A549 (cell line): ENCODE measurements around the gene PSMB10. TPM values are rescaled to one million over a fixed set of nuclear protein-coding genes. Genes with fewer than 3 reads are reported as not detected.

Experiments
- ATAC-seq, 2 experiments: fragments of 200-7000 bp in 1 of 2; fragments of >200 bp in 1 of 2; cut with Nextera tagmentation in 1 of 2; cut with Tn5 transposase in 1 of 2; 3 replicates each; pipeline versions ENCODE4 v1.8.0 to v1.9.1; 2018 to 2020; ENCODE audit warnings: mild to moderate bottlenecking in 1 of 2, moderate library complexity in 1 of 2
- CTCF ChIA-PET: fragments of 300-600 bp; sonication (Branson Sonifier 250); formaldehyde crosslinking; extraction: SDS; loops from one replicate; lab custom pipeline; 2021; ENCODE audit warnings: antibody characterized with exemption, inconsistent platforms; lab: Yijun Ruan, JAX
- POLR2A ChIA-PET: fragments of 350-600 bp; formaldehyde crosslinking; extraction: SDS; loops from one replicate; lab custom pipeline; 2021; ENCODE audit warnings: antibody characterized with exemption, inconsistent platforms; lab: Yijun Ruan, JAX
- DNase-seq, 2 experiments: peaks; one replicate each; pipeline versions ENCODE4 v3.0.0 to v3.0.0-alpha.2; 2011 to 2016; ENCODE audit warnings: low read depth in 1 of 2, low spot score in 1 of 2
- FAIRE-seq: peaks from 2 replicates; lab custom pipeline; 2011; peaks lifted over from hg19 to GRCh38; lab: Jason Lieb, UNC
- H3K27ac ChIP-seq, 2 experiments: fragments of >200 bp; sonication (Bioruptor Twin); formaldehyde crosslinking; 3 replicates each; pipeline ENCODE4 v1.5.1; 2016 to 2017
- H3K4me1 ChIP-seq: fragments of >200 bp; sonication (Bioruptor Twin); formaldehyde crosslinking; 3 replicates; pipeline ENCODE4 v1.6.1; 2016
- H3K4me2 ChIP-seq: fragments of >200 bp; sonication (Bioruptor Twin); formaldehyde crosslinking; 3 replicates; pipeline ENCODE4 v1.6.1; 2016
- H3K4me3 ChIP-seq: fragments of >200 bp; sonication (Bioruptor Twin); formaldehyde crosslinking; 3 replicates; pipeline ENCODE4 v1.5.1; 2016
- H3K9me3 ChIP-seq: fragments of >200 bp; sonication (Bioruptor Twin); formaldehyde crosslinking; 3 replicates; pipeline ENCODE4 v1.6.1; 2016
- ATOH8 ChIP-seq: fragments of 250-450 bp; sonication (Bioruptor Pico); IDR thresholded peaks from 2 replicates; pipeline ENCODE4 v1.5.0; 2020; ENCODE audit warnings: low read depth, mild to moderate bottlenecking, moderate library complexity
- CBX8 ChIP-seq: fragments of 200-600 bp; sonication (generic); IDR thresholded peaks from 2 replicates; pipeline ENCODE4 v1.6.1; 2016
- CEBPB ChIP-seq, 2 experiments: fragments of >200 bp in 1 of 2; sonication (Bioruptor Twin) in 1 of 2; formaldehyde crosslinking in 1 of 2; IDR thresholded peaks; 2 replicates each; pipeline ENCODE4 v1.6.1; 2012 to 2016
- CHD2 ChIP-seq: fragments of 150-350 bp; IDR thresholded peaks from 2 replicates; pipeline ENCODE4 v1.6.1; 2014; ENCODE audit warnings: low read length; ENCODE audit not compliant: partially characterized antibody
- CHD4 ChIP-seq: fragments of 200-600 bp; sonication (generic); IDR thresholded peaks from 2 replicates; pipeline ENCODE4 v1.6.1; 2016; ENCODE audit warnings: antibody characterized with exemption, mild to moderate bottlenecking, borderline replicate concordance
- CTCF ChIP-seq: fragments of >200 bp; sonication (Bioruptor Twin); formaldehyde crosslinking; IDR thresholded peaks from 3 replicates; pipeline ENCODE4 v1.5.1; 2016
- EHF ChIP-seq: fragments of 250-450 bp; sonication (Bioruptor Pico); IDR thresholded peaks from 2 replicates; pipeline ENCODE4 v1.5.0; 2020; ENCODE audit warnings: mild to moderate bottlenecking
- HEYL ChIP-seq: fragments of 250-450 bp; sonication (Bioruptor Pico); IDR thresholded peaks from 2 replicates; pipeline ENCODE4 v1.8.0; 2021; ENCODE audit warnings: mild to moderate bottlenecking, moderate library complexity
- HOXB13 ChIP-seq: fragments of 250-450 bp; sonication (Bioruptor Pico); IDR thresholded peaks from 2 replicates; pipeline ENCODE4 v1.5.0; 2020; ENCODE audit warnings: low read depth, mild to moderate bottlenecking, moderate library complexity
- JUN ChIP-seq, 2 experiments: fragments of >200 bp; sonication (Bioruptor Twin); formaldehyde crosslinking; IDR thresholded peaks; 2 replicates in 1 of 2; 3 replicates in 1 of 2; pipeline ENCODE4 v1.6.1; 2016 to 2017
- JUNB ChIP-seq: fragments of >200 bp; sonication (Bioruptor Twin); formaldehyde crosslinking; IDR thresholded peaks from 2 replicates; pipeline ENCODE4 v1.6.1; 2016
- MAFK ChIP-seq: fragments of 450-650 bp; IDR thresholded peaks from 2 replicates; pipeline ENCODE4 v1.6.1; 2014; ENCODE audit not compliant: partially characterized antibody
- MYC ChIP-seq: IDR thresholded peaks from 2 replicates; pipeline ENCODE4 v1.6.1; 2012; ENCODE audit warnings: mild to moderate bottlenecking, inconsistent platforms, low read length, improper control_type of control experiment, borderline replicate concordance
- NFE2L2 ChIP-seq: fragments of 150-350 bp; conservative IDR thresholded peaks from 2 replicates; pipeline ENCODE4 v1.6.1; 2014; ENCODE audit warnings: low read length
- POLR2AphosphoS2 ChIP-seq: conservative IDR thresholded peaks from 2 replicates; pipeline ENCODE4 v1.6.1; 2012; ENCODE audit warnings: low read length, improper control_type of control experiment, inconsistent platforms
- RFX5 ChIP-seq: fragments of 450-650 bp; IDR thresholded peaks from 2 replicates; pipeline ENCODE4 v1.7.1; 2014; ENCODE audit warnings: antibody characterized with exemption, mild to moderate bottlenecking, moderate library complexity
- TFCP2L1 ChIP-seq: fragments of 250-450 bp; sonication (Bioruptor Pico); IDR thresholded peaks from 2 replicates; pipeline ENCODE4 v1.5.0; 2021; ENCODE audit warnings: mild to moderate bottlenecking
- ZFP36 ChIP-seq: fragments of 450-650 bp; IDR thresholded peaks from 2 replicates; pipeline ENCODE4 v1.6.1; 2014; ENCODE audit warnings: borderline replicate concordance; ENCODE audit not compliant: partially characterized antibody
- ZNF302 ChIP-seq: fragments of 250-450 bp; sonication (Bioruptor Pico); IDR thresholded peaks from 2 replicates; pipeline ENCODE4 v1.9.0; 2021; ENCODE audit warnings: inconsistent platforms, mild to moderate bottlenecking, moderate library complexity
- WGBS: methylation state at CpG from one replicate; pipeline ENCODE4 v1.1.6; 2017; ENCODE audit errors: missing lambda C conversion rate; 5-methylcytosine and 5-hydroxymethylcytosine counted together
- polyA plus RNA-seq, 4 experiments: library from polyadenylated mRNA; depleted of rRNA in 3 of 4; stranded (reverse); fragments of >200 nt; fragmentation: RNase III in 1 of 4; extraction: RNeasy Plus Mini Kit Qiagen cat#74134 plus additional on column Dnase treatment in 1 of 4; gene quantifications; 2 replicates in 3 of 4; 3 replicates in 1 of 4; pipeline ENCODE4 v1.2.3, GENCODE V29; 2011 to 2017

The PSMB10 gene
- polyA plus RNA-seq, 2 of the 4 experiments (the other 2 are of a cell fraction), result 11.3 to 52.4 TPM

GRCh38 chr16:67886387-67886786 lies 50.3 kb downstream of the PSMB10 start:
- no peak for DNase-seq
- no peak for TF ChIP-seq NFE2L2
- no peak for TF ChIP-seq EHF (CRISPR knock-in tag)
- no peak for TF ChIP-seq JUNB
- no peak for TF ChIP-seq CHD2
- no peak for TF ChIP-seq POLR2AphosphoS2
- no peak for TF ChIP-seq JUN (IDR thresholded peaks at IDR 0.05)
- no peak for TF ChIP-seq ZFP36
- Histone ChIP-seq H3K9me3 (no peaks in the 10 kb centered on the region), H3K4me1 (peaks cover 9% of the 10 kb centered on the region; the same call in 1 of the 3 replicates), H3K4me2 (no peak overlapping the region), H3K27ac (no peak overlapping the region), H3K4me3 (no peak overlapping the region)
- WGBS, result 95% methylated on average over 5 of the region's 5 CpGs
- CTCF ChIA-PET, result interaction anchor here (0.8 to 17.4 kb wide), 11 partner anchors 12 to 366 kb away, joined by 3 to 370 read pairs (median 4); partner anchors contain the start of genes CTRL, EDC4 and PSMB10
- FAIRE-seq, result no peak
- POLR2A ChIA-PET, result no interaction called here
- ATAC-seq, result no peak

GRCh38 chr16:67885976-67886375 lies 50.7 kb downstream of the PSMB10 start:
- Histone ChIP-seq H3K9me3 (no peaks in the 10 kb centered on the region), H3K4me2 (no peak overlapping the region), H3K4me3 (no peak overlapping the region), H3K27ac (no peak overlapping the region), H3K4me1 (peaks cover 9% of the 10 kb centered on the region; the same call in 1 of the 3 replicates)
- 95% methylated on average over 19 of the region's 19 CpGs for WGBS
- CTCF ChIA-PET, result interaction anchor here (0.8 to 17.4 kb wide), 11 partner anchors 11 to 365 kb away, joined by 3 to 370 read pairs (median 4); partner anchors contain the start of genes CTRL, EDC4 and PSMB10
- DNase-seq (no peak), ATAC-seq (no peak), FAIRE-seq (no peak)
- POLR2A ChIA-PET, result no interaction called here
- TF ChIP-seq CHD4, result no peak
- TF ChIP-seq TFCP2L1 (CRISPR knock-in tag), result no peak
- no peak for TF ChIP-seq HOXB13
- no peak for TF ChIP-seq RFX5
- no peak for TF ChIP-seq CBX8

- DNase-seq (no peak), FAIRE-seq (no peak), ATAC-seq (no peak)
- H3K27ac ChIP-seq, result peak overlapping the region in 1 of 2 experiments; percentile 58; a peak in 4 of 6 replicates
- ChIA-PET POLR2A (no interaction called here), CTCF (interaction anchor here (0.9 to 17.4 kb wide), 10 partner anchors 11 to 365 kb away, joined by 3 to 370 read pairs (median 4); partner anchors contain the start of genes CTRL, EDC4 and PSMB10)
- H3K4me2 ChIP-seq, result no peak overlapping the region
- WGBS, result 94% methylated on average over 10 of the region's 12 CpGs
- TF ChIP-seq ATOH8 (CRISPR knock-in tag), result no peak
- no peak for TF ChIP-seq HEYL (CRISPR knock-in tag)
- no peak for TF ChIP-seq CEBPB (IDR thresholded peaks at IDR 0.05)
- TF ChIP-seq MYC, result no peak
- no peak for TF ChIP-seq MAFK
- no peak for TF ChIP-seq ZNF302 (CRISPR knock-in tag)
- TF ChIP-seq CTCF, result no peak
- no peak for TF ChIP-seq JUN (IDR thresholded peaks at IDR 0.05)
- H3K4me3 ChIP-seq, result no peak overlapping the region
- peaks cover 9% of the 10 kb centered on the region; the same call in 1 of the 3 replicates for H3K4me1 ChIP-seq
- no peaks in the 10 kb centered on the region for H3K9me3 ChIP-seq
Observed at GRCh38 chr16:67885545-67885944, 51.1 kb downstream of the PSMB10 start.
